Upper lobe of left lung (tissue), 4 donors: Measurements from ENCODE around the gene CDK6.

ENCODE experiments used
- CTCF ChIP-seq, 6 experiments: fragments of 450-650 bp in 4 of 6; fragments of 200-600 bp in 2 of 6; sonication (generic) in 2 of 6; IDR thresholded peaks; one replicate each; pipeline ENCODE4 v1.5.1; 2016 to 2019; ENCODE audit warnings: antibody characterized with exemption in 6 of 6
- EP300 ChIP-seq, 4 donors: sonication (generic); formaldehyde crosslinking; IDR thresholded peaks; one replicate each; pipeline ENCODE4 v1.5.1; 2017; ENCODE audit warnings: antibody characterized with exemption in 4 of 4, control low read depth in 2 of 4
- POLR2A ChIP-seq, 4 donors: fragments of 450-650 bp; IDR thresholded peaks; one replicate each; pipeline ENCODE4 v1.5.1; 2016 to 2017; ENCODE audit warnings: antibody characterized with exemption in 4 of 4, mild to moderate bottlenecking in 2 of 4

- TF ChIP-seq CTCF (IDR thresholded peaks at IDR 0.05) (no peak), EP300 (IDR thresholded peaks at IDR 0.05) (no peak), POLR2A (IDR thresholded peaks at IDR 0.05) (no peak)
These were observed 201.4 kb downstream of the CDK6 start for GRCh38 chr7:92634924-92635519.
